Measurements from ENCODE around the gene PRRC2A.
A peak's percentile ranks its signal among the peaks of the same experiment; 100 is the strongest.
"Not testable (repeated sequence)": the region's sequence is repeated elsewhere in the genome, so short reads cannot be mapped to it uniquely, and the experiment has no call there.

PRRC2A gene

DNA sequence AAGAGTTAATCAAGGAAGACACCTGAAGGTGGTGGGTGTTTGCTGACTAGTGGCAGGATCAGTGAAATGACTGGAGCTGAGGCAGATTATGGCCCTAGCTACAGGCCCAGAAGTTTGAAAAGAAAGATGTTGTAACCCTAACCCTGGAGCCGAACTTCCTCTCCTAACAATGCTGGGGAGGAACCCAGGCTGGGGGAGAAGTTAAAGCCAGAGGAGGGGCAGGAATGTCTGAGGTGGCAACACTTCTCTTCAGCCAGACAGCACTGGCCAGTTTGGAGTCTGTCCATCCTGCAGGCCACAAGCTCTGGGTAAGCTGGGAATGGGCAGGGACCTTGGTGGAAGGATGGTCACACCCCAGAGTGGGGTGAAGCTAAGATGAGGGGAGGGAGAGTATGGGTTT lies 34.5 kb upstream of the PRRC2A start, which contains the start of gene LST1:
Gene LST1, plus strand, starts transcription at position 270 of the 400 bp plus-strand sequence. CDS start 1,023 bp downstream, outside the sequence.
- no peak for DNase-seq

GRCh38 chr6:31586599-31587281 lies 33.8 kb upstream of the PRRC2A start:
- peak; percentile 43 for DNase-seq

DNA sequence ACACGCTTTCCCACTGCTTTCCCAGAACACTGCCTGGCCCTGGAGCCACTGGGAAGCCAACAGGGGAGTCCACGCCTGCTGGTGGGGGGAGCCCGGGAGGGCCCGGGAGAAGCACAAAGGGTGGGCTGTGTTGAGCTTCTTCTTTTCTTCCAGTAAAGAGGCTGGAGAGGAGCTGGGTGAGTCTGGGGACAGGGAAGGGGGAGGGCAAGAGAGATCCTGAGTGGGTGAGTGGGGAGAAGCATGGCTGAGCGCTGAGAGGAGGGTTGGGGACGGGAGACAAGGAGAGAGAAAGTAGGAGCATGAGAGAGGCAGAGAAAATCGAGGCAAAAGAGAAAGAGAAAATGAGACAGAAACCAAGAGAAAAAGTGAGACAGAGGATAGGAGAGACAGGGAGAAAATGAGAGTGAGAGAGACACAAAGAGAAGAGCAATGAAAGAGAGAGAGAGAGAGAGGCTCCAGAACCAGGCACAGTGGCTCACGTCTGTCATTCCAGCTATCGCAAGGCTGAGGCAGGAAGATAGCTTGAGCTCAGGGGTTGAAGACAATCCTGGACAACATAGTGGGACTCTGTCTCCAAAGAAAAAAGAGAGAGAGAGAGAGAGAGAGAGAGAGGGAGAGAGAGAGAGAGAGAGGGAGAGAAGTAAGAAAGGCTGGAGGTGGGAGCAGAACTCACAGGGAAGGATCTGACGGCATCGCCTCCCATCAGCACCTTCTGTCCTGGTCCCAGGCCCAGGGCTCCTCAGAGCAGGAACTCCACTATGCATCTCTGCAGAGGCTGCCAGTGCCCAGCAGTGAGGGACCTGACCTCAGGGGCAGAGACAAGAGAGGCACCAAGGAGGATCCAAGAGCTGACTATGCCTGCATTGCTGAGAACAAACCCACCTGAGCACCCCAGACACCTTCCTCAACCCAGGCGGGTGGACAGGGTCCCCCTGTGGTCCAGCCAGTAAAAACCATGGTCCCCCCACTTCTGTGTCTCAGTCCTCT lies 32.4 kb upstream of the PRRC2A start:
- no peak for DNase-seq

GRCh38 chr6:31588871-31589650 lies 31.5 kb upstream of the PRRC2A start:
- DNase-seq, result no peak

- not testable (repeated sequence) for DNase-seq
These were observed 29.8 kb upstream of the PRRC2A start for GRCh38 chr6:31590691-31591090.

DNA sequence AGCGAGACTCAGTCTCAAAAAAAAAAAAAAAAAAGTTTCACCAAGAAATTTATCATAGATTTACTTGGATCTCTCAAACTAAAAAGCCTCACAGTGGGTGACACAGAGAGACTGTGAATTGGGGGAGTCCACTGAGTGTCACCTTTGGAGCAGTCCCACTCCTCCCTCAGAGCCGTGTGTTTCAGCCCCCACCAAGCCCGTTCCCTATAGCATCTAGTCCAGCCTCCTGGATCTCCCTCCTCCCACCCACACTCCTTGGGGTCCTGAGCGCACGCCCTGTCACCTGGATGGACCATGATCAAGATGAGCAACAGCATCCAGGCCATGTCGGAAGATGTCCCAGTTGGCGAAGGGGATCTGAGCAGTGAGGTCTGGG lies 28.1 kb upstream of the PRRC2A start:
- no peak for DNase-seq

DNA sequence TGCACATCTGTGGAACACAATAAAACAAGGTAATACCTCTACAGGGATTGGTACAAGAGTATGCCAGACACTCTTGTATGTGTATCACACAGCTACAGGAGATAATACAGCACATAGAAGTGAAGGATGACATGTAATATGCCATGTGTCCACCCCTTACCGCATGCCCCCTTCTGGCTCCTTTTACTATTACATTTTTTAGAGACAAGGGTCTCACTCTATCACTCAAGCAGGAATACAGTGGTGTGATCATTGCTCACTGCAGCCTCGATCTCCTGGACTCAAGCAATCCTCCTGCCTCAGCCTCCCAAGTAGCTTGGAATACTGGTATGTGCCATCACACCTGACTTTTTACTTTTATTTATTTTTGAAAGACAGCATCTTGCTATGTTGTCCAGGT lies 23.5 kb upstream of the PRRC2A start:
- no peak for DNase-seq

DNA sequence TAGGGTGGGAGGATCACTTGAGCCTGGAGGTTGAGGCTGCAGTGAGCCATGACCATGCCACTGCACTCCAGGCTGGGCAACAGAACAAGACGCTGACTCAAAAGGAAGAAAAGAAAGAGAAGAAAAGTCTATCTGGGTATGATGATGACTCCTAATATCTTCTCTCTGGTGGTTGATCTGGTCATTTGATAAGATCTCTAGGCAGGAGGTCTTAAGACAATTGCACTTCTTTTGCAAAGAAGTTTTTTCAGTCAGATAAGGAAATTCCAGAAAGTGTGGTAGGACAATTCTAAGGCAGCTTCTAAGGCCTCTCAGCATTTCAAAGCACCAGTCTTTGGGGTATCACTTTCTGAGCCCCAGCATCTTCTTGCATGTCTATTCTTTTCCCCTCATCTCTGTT lies 13.2 kb upstream of the PRRC2A start:
- DNase-seq, result no peak

DNA sequence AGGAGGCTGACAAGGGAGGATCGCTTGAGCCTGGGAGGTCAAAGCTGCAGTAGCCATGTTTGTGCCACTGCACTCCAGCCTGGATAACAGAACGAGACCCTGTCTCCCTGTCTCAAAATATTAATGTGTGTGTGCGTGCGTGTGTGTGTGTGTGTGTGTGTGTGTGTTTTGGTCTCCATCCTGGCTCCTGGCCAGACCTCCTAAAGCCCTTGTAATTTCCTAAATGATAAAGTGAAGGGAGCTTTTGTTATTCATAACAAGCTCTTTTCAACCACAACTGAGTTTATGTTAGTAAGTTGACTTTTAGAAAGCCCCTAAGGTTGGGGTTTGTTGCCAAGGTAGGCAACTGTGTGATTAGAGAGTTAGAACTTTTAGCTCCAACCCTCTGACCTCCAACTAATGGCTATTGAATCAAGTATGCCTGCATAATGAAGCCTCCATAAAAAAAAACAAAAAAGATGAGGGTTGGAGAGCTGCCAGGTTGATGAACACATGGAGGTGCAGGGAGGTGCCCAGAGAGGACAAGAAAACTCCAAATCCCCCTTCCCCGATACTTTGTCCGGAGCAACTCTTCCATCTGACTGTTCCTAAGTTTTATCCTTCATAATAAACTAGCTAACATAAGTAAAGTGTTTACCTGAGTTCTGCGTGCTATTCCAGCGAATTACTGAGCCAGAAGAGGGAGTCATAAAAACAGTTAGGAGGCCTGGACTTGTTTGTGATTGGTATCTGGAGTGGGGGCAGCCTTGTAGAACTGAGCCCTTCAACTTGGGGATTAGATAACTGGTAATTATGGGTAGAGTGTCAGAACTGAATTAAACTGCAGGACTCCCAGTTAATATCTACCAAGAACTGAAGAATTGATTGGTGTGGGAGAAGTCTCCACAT lies 10.8 kb upstream of the PRRC2A start:
- no peak for DNase-seq

- DNase-seq, result no peak
These were observed 9.5 kb upstream of the PRRC2A start for GRCh38 chr6:31610968-31611367.

DNA sequence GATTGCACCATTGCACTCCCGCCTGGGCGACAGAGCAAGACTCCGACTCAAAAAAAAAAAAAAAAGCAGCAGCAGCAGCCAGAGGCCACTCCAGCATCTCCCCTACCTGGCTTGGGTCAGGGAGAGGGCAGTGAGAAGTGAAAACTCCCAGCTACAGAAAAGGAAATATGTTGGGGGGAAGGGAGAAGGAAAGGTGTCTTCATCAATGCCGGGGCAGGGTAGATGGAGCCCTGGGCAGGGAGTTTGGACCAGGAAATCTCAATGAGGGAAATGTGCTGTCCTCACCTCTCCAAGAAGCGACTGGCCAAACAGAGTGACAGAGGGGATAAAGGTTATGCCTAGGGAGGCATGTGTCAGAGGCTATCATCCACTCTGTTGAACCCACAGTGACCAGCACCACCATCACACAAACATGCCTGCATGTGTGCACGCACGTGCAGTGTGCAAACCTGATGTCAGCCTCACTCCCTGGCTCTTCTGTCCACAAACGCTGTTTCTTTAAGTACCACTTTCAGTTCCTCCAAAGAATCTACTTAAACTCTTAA lies 6.4 kb upstream of the PRRC2A start:
- no peak for DNase-seq

DNA sequence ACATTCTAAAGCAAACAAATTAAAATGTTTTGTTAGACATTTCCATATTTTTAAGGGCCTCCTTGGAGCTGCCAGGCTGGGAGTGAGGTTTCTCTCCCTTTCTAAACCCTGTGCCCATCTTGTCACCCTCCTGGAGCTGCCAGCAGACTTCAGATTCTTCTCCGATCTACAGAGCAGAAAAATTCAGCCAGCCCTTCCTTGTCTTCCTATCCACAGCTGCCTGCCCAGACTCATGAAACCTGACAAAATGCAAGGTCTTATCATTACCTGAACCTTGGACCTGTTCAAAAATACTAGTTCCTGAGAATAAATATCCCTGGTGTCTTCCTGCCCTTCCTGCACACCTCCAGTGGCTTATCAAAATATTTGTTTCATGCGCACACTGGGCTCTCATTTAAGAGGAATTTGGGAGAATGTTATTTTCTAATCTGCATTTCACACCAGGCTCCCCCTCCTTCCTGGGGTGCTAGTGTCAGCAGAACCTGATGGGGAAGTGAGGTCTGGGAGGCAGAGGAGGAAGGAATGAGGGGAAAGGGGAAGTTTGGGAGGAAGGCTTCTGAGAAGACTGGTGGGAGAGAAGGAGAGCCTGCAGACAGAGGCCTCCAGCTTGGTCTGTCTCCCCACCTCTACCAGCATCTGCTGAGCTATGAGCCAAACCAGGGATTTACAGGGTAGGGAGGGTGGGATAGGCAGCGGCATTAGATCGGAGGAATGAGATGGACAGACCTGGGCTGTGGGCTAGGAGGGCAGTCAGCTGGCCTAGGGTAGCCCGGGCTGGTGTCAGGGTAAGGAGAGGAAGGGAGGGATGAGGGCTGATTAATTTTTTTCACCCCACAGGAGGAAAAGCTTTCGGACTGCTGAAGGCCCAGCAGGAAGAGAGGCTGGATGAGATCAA lies 5.6 kb upstream of the PRRC2A start, which contains the start of gene AIF1:
Gene AIF1, plus strand, starts transcription at position 551 of the 895 bp plus-strand sequence. Its CDS starts 96 bp downstream, at position 647.
- no peak for DNase-seq

DNA sequence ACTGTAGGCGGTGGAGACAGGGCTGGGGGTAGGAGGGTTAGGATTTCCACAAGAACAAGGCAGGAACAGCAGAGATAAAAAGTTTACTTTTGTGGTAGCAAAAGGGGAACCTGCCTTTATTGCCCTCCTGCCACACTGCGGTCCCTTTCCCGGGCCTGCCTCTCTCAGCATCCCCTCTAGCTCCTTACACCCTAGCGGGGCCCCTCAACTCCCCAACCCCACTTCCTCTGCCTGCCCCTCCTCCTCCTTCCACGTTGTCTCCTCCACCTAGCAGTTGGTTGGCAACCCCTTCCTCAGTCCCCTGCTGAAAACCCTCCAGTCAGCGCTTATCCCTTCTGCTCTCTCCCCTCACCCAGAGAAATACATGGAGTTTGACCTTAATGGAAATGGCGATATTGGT lies 4.8 kb upstream of the PRRC2A start:
- no peak for DNase-seq

GRCh38 chr6:31617010-31617409 lies 3.5 kb upstream of the PRRC2A start:
- DNase-seq, result no peak

GRCh38 chr6:31619805-31620585 lies 520 bp upstream of the PRRC2A start:
- peak; percentile 96 for DNase-seq

- DNase-seq, result no peak
These were observed 915 bp downstream of the PRRC2A start for GRCh38 chr6:31621320-31621939.

GRCh38 chr6:31621991-31622390 lies 1.5 kb downstream of the PRRC2A start:
- no peak for DNase-seq

DNA sequence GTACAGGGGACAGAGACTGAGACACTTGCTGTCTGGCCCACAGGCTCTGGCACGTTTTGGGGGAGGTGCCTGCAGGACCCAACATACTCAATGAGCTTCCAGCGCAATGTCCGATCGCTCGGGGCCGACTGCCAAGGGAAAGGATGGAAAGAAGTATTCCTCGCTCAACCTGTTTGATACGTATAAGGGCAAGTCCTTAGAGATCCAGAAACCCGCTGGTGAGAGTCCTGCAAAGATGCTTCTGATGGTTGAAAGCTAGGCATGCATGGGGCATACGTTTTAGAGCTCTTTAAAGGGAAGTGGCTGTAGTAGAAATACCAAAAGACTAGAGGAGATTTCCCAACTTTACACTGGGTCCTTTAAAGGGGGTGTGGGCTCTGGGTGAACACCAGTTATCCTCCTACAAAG lies 2.2 kb downstream of the PRRC2A start:
- no peak for DNase-seq

GRCh38 chr6:31624070-31624469 lies 3.6 kb downstream of the PRRC2A start:
- DNase-seq, result no peak

Data from activated gamma-delta T cell treated with Interleukin-2 at 50 U/mL for 16 hours (primary cell).